ENCODE results near the gene RBMS3.

DNA sequence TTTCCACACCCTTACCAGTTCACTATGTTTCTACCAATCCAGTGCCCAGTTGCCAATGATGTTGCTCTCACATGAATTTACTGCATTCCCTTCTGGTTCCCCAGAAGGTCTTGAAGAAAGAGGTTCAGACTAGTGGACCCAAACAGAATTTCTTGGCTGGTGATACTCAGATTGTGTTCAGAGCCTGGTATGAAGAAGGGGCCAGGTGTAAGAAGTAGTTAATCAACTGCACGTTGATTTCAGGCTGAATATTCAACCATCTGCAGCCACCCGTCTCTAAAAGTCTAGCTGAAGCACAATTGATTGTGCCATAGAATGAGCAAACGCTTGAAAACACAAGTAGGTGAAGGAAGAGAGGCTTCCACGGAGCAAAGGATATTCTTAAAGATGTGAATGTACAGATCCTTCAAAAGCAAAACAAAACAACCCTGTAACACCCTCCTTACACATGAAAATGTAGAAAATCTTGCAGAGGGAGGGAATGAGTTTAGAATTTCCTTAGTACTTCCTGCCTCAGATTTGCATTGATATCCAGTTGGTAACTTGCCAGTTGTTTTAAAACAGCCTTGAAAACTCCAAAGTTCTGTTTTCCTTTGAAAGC lies 4.7 kb downstream of the RBMS3 start:
- no peak for TF ChIP-seq CTCF (IDR thresholded peaks at IDR 0.05)
- no peak for TF ChIP-seq EZH2 (IDR thresholded peaks at IDR 0.05)
